HG02588 (cell line): Measurements from ENCODE around the gene DAPK1.

Source experiments
- ATAC-seq: cut with Tn5 transposase; IDR thresholded peaks from one replicate; pipeline ENCODE4 v1.9.1; 2021; ENCODE audit warnings: mild to moderate bottlenecking, moderate library complexity; ENCODE audit not compliant: unreplicated experiment

Gene DAPK1

GRCh38 chr9:87662808-87663528, 165.3 kb downstream of the DAPK1 start:
- ATAC-seq = no peak

DNA sequence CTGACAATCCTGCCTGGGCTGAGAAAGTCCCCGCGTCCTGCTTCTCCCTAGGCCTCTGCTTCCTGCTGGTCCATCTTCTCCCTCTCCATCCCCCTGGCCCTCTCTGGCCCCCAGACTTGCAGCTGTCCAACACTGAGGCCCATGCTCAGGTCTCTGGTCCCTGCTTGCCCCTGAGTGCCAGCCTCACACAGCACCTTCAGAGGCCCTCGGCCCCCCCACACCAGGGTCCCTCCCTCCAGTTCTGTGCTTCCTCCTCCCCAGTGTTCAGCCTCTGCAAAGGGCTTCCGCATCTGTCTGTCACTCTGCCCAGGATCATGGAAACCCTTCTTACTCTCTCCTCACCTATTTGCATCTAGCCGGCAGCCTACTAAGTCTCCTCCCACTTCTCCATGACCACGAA, 165.9 kb downstream of the DAPK1 start:
- no peak for ATAC-seq

DNA sequence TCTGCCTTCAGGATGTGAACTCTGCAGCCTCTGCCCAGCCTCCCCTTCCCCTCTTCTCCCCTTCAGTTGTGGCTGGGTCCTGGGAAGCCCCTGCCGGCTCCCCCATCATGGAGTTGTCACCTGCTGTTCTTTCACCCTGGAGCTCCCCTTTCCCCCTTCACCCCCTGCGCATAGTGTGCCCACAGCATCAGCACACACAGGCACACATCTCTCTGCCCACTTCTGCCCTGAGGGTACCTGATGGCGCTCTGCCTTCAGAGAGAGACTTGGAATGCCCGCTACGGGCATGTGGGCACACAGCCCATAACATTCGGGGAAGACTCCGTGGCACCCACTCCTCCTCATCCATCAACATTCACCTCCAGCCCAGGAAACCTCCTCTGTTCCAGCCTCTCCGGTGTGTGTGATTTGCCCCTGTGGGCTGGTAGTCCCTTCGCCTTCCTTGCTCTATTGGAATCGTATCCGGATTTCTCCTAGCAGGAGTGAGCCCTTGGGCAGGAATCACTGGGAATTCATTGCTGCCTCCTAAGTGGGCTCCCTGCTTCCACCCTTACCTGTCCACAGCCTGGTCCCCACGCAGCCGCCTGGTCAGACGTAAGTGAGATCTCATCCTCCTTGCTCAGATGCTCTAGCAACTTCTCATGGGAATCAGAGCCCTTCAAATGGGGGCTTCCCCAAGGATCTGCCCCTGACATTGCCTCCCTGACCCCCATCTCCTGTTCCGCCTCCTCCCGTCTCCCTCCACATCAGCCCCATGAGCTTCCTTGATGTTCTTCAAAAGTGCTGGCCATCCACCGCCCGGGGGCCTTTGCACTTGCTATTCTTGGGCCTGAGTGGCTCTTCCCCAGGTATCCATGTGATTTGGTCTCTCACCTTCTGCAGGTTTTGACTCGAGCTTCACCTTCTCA, 166.7 kb downstream of the DAPK1 start:
- ATAC-seq = no peak

DNA sequence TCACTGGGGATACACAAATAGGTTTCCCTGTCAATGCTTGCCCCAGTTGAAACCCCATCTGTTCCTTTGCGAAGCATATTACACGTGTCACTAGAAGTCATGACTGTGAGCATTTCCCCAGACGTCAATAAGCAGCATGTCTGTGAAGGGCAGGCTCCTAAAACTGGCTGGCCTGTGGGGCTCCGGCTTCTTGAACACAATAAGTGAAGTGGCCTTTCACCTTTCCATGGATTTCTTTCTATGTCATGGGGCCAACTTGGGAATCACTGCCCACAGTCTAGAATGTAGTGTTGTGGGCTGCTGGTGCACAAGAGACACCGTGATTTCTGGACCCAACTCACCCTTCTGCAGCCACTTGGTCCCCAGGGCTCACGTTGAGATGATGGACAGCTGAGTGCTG, 167.8 kb downstream of the DAPK1 start:
- ATAC-seq = no peak

DNA sequence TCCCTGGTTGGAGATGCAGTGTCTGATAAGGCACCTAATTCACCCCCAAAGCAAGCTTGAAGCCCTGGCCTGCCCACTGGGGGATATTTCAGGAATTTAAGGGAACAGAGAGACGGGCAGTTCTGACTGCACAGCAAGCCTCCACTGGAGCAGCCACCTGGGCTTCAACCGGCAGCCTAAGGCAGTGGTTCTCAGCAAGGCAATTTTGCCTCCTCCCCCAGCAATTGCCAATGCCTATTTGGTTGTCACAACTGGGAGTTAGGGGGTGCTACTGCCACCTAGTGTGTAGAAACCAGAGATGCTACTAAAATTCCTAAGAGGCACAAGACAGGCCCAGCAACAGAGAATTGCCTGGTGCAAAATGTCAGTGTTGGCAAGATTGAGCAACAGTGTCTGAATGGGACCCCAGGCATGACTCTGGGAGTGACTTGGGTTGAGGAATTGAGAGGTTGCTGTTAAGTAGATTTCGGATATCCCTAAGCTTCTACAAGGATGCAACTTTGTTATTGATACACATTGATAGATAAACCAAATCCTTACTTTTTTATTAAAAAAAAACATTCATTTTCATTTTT, 169.6 kb downstream of the DAPK1 start:
- no peak for ATAC-seq

DNA sequence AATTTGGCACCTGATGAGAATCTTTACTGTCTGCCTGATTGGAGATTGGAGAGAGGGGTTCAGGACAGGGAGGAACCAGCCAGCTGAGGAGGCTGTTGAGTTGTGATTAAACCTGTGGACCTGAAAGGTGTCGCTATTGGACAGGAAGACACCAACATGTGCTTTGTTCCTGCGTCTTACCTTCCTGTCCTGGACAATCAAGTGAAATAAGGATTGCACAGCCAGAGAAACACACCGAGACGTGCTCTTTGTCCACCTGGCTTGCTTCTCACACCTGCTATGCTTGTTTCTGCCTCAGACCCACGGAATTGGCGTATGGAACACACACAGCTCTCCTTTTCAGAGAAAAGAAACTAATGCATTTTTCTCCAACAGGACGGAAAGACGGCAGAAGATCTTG, 170.6 kb downstream of the DAPK1 start:
- no peak for ATAC-seq

GRCh38 chr9:87668722-87669121, 171.1 kb downstream of the DAPK1 start:
- no peak for ATAC-seq

DNA sequence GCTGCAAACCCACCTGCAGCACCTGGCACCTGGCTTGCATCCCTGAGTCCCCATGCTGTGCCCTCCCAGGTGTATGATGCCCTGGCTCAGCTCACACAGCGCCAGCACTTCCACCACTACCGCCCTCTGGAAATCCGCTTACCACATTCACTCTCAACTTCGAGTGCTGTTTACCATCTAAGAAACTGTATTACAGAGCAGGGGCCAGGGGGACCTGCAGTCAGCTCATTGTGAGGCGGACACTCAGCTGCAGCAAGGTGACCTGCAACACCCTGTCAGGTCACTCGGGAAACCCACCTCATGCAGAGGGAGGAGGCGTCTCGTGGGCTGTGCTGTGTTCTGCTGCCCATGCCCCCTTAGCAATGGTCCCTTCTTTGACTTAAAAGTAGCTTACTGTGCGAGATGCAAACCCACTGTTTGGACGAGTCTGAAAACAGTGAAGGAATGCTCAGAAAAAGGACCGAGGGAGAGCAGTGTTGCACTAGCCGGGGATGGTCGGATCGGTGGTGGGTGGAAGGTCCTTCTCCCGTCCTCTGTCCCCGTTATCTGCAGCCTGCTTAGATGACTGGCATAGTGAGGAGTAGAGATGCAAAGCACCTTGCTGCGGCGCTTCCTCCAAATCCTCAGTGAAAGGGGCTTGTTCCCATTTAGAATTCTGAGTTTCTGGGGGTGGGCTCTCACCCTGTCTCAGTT, 173.1 kb downstream of the DAPK1 start:
- ATAC-seq = no peak

GRCh38 chr9:87671478-87671877, 173.8 kb downstream of the DAPK1 start:
- no peak for ATAC-seq

- ATAC-seq = no peak
Measured at GRCh38 chr9:87671925-87672324, 174.3 kb downstream of the DAPK1 start.

DNA sequence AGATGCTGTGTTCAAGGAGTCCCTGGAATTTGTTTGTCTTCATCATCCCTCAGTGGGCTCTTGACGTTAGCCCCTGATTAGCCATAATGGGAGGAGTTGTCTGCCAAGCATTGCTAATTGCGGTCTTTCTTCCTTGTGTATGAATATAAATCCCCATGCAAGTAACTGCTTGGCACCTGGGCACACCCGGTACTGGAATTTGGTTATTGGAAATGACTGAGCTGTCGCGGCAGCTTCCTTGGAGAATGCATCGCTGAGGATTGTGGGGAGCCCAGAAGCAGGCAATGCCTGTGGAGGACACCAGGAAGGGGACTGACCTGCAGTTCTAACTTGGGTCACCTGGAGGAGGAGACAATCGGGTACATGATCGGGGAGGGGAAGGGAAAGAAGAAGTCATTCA, 174.9 kb downstream of the DAPK1 start:
- ATAC-seq = no peak

GRCh38 chr9:87673446-87674120, 175.9 kb downstream of the DAPK1 start:
- no peak for ATAC-seq

- no peak for ATAC-seq
Measured at GRCh38 chr9:87674565-87675299, 177.1 kb downstream of the DAPK1 start.

- no peak for ATAC-seq
Measured at GRCh38 chr9:87675906-87676515, 178.3 kb downstream of the DAPK1 start.

GRCh38 chr9:87676976-87677775, 179.5 kb downstream of the DAPK1 start:
- no peak for ATAC-seq

GRCh38 chr9:87677776-87678587, 180.3 kb downstream of the DAPK1 start:
- ATAC-seq = no peak

- no peak for ATAC-seq
Measured at GRCh38 chr9:87678650-87679355, 181.1 kb downstream of the DAPK1 start.
